HCT116 (cell line): Measurements from ENCODE around the gene SLC2A2. TPM values are rescaled to one million over a fixed set of nuclear protein-coding genes. Genes with fewer than 3 reads are reported as not detected.

Experiments used
- ATAC-seq: fragments of 200-7000 bp; cut with Tn5 transposase; 2 replicates; pipeline ENCODE4 v1.9.1; 2020; ENCODE audit warnings: mild to moderate bottlenecking, moderate library complexity
- BruUV-seq: library from RNA; stranded (reverse); fragments of 400-500 nt; replicated peaks from 2 replicates; lab custom pipeline; 2021; lab: Mats Ljungman, UMichigan
- CTCF ChIA-PET: fragments of 300-600 bp; sonication (Branson Sonifier 250); formaldehyde crosslinking; loops from one replicate; lab custom pipeline; 2021; ENCODE audit warnings: antibody characterized with exemption; lab: Charles Lee
- POLR2A ChIA-PET: fragments of 300-600, 350-600 bp; sonication (Branson Sonifier 250); formaldehyde crosslinking; loops from one replicate; lab custom pipeline; 2021; ENCODE audit warnings: antibody characterized with exemption; lab: Charles Lee
- RAD21 ChIA-PET, 2 experiments: fragments of 300-600 bp; sonication (Branson Sonifier 250); formaldehyde crosslinking; loops; one replicate each; lab custom pipeline; 2023; ENCODE audit warnings: low total read pairs in 2 of 2; ENCODE audit not compliant: uncharacterized antibody in 2 of 2, unreplicated experiment in 2 of 2, low non-redundant PET in 1 of 2; lab: Charles Lee
- DNase-seq: peaks from one replicate; pipeline ENCODE4 v3.0.0-alpha.2; 2010; ENCODE audit warnings: low read depth, low spot score
- H2AFZ ChIP-seq: fragments of 200-600 bp; shearing (Covaris generic), sonication (generic); 2 replicates; pipeline ENCODE4 v1.6.1; 2017; ENCODE audit warnings: low read depth, mixed run types, mixed read lengths, antibody characterized with exemption, low read length; ENCODE audit not compliant: poor library complexity, severe bottlenecking
- H3K27ac ChIP-seq: 2 replicates; pipeline ENCODE4 v1.5.1; 2012; ENCODE audit warnings: low read depth, low read length
- H3K27me3 ChIP-seq: fragments of 200-600 bp; sonication (generic); 2 replicates; pipeline ENCODE4 v1.6.1; 2016; ENCODE audit warnings: mixed run types, low read length, mixed read lengths; ENCODE audit not compliant: insufficient read depth
- H3K36me3 ChIP-seq, 2 experiments: fragments of 200-500 bp in 1 of 2; fragments of 200-600 bp in 1 of 2; sonication (Bioruptor generic) in 1 of 2; sonication (generic) in 1 of 2; 2 replicates each; pipeline versions ENCODE4 v1.5.1 to v1.6.1; 2014 to 2016; ENCODE audit warnings: low read length in 2 of 2, inconsistent platforms in 1 of 2, mixed read lengths in 1 of 2, mixed run types in 1 of 2; ENCODE audit not compliant: insufficient read depth in 2 of 2, control insufficient read depth in 1 of 2
- H3K4me1 ChIP-seq, 2 experiments: fragments of 200-600 bp in 1 of 2; sonication (generic) in 1 of 2; 2 replicates each; pipeline versions ENCODE4 v1.5.1 to v1.6.1; 2012 to 2017; ENCODE audit warnings: low read length in 2 of 2, inconsistent platforms in 1 of 2, mild to moderate bottlenecking in 1 of 2, mixed read lengths in 1 of 2, mixed run types in 1 of 2, moderate library complexity in 1 of 2; ENCODE audit not compliant: insufficient read depth in 2 of 2, control insufficient read depth in 1 of 2
- H3K4me2 ChIP-seq: fragments of 200-600 bp; sonication (generic); 2 replicates; pipeline ENCODE4 v1.6.1; 2017; ENCODE audit warnings: mixed run types, low read length, mixed read lengths
- H3K4me3 ChIP-seq, 2 experiments: fragments of 200-600 bp in 1 of 2; sonication (generic) in 1 of 2; replicated peaks in 1 of 2; 2 replicates each; pipeline ENCODE4 v1.5.1; 2011 to 2016; ENCODE audit warnings: low read length in 2 of 2, control low read depth in 1 of 2, low read depth in 1 of 2, mild to moderate bottlenecking in 1 of 2, mixed read lengths in 1 of 2, mixed run types in 1 of 2
- H3K79me2 ChIP-seq: fragments of 200-600 bp; sonication (generic); 2 replicates; pipeline ENCODE4 v1.6.1; 2017; ENCODE audit warnings: mild to moderate bottlenecking, mixed run types, low read length, moderate library complexity, mixed read lengths; ENCODE audit not compliant: insufficient read depth
- H3K9ac ChIP-seq: fragments of 200-600 bp; sonication (generic); 2 replicates; pipeline ENCODE4 v1.6.1; 2016; ENCODE audit warnings: low read length, mixed read lengths
- H3K9me2 ChIP-seq: fragments of 200-600 bp; sonication (generic), shearing (Covaris generic); 2 replicates; pipeline ENCODE4 v1.6.1; 2017; ENCODE audit warnings: mixed run types, mild to moderate bottlenecking, moderate library complexity; ENCODE audit not compliant: insufficient read depth
- H3K9me3 ChIP-seq, 2 experiments: fragments of 200-500 bp in 1 of 2; fragments of 200-600 bp in 1 of 2; sonication (Bioruptor generic) in 1 of 2; sonication (generic) in 1 of 2; 2 replicates each; pipeline ENCODE4 v1.6.1; 2014 to 2017; ENCODE audit warnings: low read length in 2 of 2, mixed read lengths in 2 of 2, inconsistent platforms in 1 of 2, low read depth in 1 of 2, mild to moderate bottlenecking in 1 of 2, mixed run types in 1 of 2, moderate library complexity in 1 of 2; ENCODE audit not compliant: control insufficient read depth in 1 of 2, insufficient read depth in 1 of 2
- H4K20me1 ChIP-seq: fragments of 200-600 bp; sonication (generic), shearing (Covaris generic); 2 replicates; pipeline ENCODE4 v1.6.1; 2017; ENCODE audit warnings: mixed run types, mild to moderate bottlenecking, moderate library complexity; ENCODE audit not compliant: insufficient read depth
- CEBPB ChIP-seq: IDR thresholded peaks from 2 replicates; pipeline ENCODE4 v1.6.1; 2012; ENCODE audit warnings: low read depth
- ELF1 ChIP-seq: IDR thresholded peaks from 2 replicates; pipeline ENCODE4 v1.6.1; 2012; ENCODE audit warnings: low read depth, borderline replicate concordance
- EZH2 ChIP-seq: fragments of 200-600 bp; sonication (generic); IDR thresholded peaks from 2 replicates; pipeline ENCODE4 v1.6.1; 2017; ENCODE audit warnings: antibody characterized with exemption, mixed run types
- EZH2phosphoT487 ChIP-seq: fragments of 200-600 bp; IDR thresholded peaks from 2 replicates; pipeline ENCODE4 v1.6.1; 2018; ENCODE audit warnings: antibody characterized with exemption, borderline replicate concordance
- FOSL1 ChIP-seq: IDR thresholded peaks from 2 replicates; pipeline ENCODE4 v1.6.1; 2012; ENCODE audit warnings: low read depth
- POLR2A ChIP-seq: IDR thresholded peaks from 2 replicates; pipeline ENCODE4 v1.7.0; 2011; ENCODE audit warnings: borderline replicate concordance; ENCODE audit not compliant: insufficient read depth, insufficient read length; ENCODE audit errors: extremely low read depth
- SRF ChIP-seq: IDR thresholded peaks from 2 replicates; pipeline ENCODE4 v1.6.1; 2012; ENCODE audit warnings: low read depth
- TCF7L2 ChIP-seq: IDR thresholded peaks from 2 replicates; pipeline ENCODE4 v1.7.0; 2011; ENCODE audit warnings: borderline replicate concordance, inconsistent platforms; ENCODE audit not compliant: insufficient read depth, insufficient read length; ENCODE audit errors: extremely low read depth
- ZFX ChIP-seq: fragments of 450-650 bp; IDR thresholded peaks from 2 replicates; pipeline ENCODE4 v1.6.1; 2017
- intact Hi-C: fragments of 100-400 bp; cut with micrococcal nuclease; formaldehyde crosslinking; loops from 2 replicates; pipeline ENCODE4 v1.10.0; 2022
- total RNA-seq: library from RNA; stranded (reverse); gene quantifications from one replicate; pipeline ENCODE4 v1.2.1, GENCODE V29; 2021; ENCODE audit not compliant: unreplicated experiment
- TF ChIP-seq, protein P1 (sequence below): IDR thresholded peaks from 2 replicates; pipeline ENCODE4 v1.6.1; 2012; ENCODE audit warnings: low read depth

SLC2A2 gene
- total RNA-seq, 1 experiment from 2014 or later = not detected

DNA sequence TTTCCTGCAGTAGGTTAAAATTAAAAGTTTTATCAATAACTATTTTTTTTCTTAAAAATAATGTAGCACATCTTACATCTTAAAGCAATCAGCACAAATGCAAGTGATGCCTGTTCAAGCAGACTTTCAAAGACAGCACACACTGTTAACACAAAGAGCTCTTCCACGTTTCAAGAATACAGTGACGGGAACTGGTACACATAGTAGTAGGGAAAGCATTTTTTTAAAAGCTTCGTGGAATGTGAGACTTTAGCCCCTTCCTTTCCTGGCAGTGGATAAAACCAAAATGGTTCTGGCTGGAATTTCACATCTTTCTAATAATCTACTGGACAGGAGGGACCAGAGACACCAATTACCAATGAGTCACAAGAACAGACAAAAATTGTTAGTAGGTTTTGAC is 33.5 kb upstream of the SLC2A2 start:
- ChIA-PET POLR2A (no interaction called here), CTCF (no interaction called here), RAD21 (no interaction called here)
- Histone ChIP-seq H3K27me3 (no peaks in the 10 kb centered on the region), H3K4me3 (no peak overlapping the region), H3K79me2 (no peaks in the 10 kb centered on the region), H4K20me1 (no peaks in the 10 kb centered on the region), H3K27ac (no peak overlapping the region), H3K9me3 (no peaks in the 10 kb centered on the region), H3K4me2 (no peak overlapping the region), H3K9me2 (no peaks in the 10 kb centered on the region), H2AFZ (no peak overlapping the region), H3K4me1 (peaks cover 12 to 13% of the 10 kb centered on the region in 2 experiments), H3K36me3 (no peaks in the 10 kb centered on the region), H3K9ac (no peak overlapping the region)
- BruUV-seq = no TSS peak
- no peak for TF ChIP-seq CEBPB
- TF ChIP-seq EZH2 = no peak
- TF ChIP-seq, protein P1, sequence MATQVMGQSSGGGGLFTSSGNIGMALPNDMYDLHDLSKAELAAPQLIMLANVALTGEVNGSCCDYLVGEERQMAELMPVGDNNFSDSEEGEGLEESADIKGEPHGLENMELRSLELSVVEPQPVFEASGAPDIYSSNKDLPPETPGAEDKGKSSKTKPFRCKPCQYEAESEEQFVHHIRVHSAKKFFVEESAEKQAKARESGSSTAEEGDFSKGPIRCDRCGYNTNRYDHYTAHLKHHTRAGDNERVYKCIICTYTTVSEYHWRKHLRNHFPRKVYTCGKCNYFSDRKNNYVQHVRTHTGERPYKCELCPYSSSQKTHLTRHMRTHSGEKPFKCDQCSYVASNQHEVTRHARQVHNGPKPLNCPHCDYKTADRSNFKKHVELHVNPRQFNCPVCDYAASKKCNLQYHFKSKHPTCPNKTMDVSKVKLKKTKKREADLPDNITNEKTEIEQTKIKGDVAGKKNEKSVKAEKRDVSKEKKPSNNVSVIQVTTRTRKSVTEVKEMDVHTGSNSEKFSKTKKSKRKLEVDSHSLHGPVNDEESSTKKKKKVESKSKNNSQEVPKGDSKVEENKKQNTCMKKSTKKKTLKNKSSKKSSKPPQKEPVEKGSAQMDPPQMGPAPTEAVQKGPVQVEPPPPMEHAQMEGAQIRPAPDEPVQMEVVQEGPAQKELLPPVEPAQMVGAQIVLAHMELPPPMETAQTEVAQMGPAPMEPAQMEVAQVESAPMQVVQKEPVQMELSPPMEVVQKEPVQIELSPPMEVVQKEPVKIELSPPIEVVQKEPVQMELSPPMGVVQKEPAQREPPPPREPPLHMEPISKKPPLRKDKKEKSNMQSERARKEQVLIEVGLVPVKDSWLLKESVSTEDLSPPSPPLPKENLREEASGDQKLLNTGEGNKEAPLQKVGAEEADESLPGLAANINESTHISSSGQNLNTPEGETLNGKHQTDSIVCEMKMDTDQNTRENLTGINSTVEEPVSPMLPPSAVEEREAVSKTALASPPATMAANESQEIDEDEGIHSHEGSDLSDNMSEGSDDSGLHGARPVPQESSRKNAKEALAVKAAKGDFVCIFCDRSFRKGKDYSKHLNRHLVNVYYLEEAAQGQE = no peak
- no peak for TF ChIP-seq TCF7L2
- TF ChIP-seq FOSL1 = no peak
- TF ChIP-seq ZFX = no peak
- no peak for TF ChIP-seq SRF
- no peak for TF ChIP-seq ELF1
- no peak for TF ChIP-seq POLR2A
- TF ChIP-seq EZH2phosphoT487 = no peak
- no peak for DNase-seq
- ATAC-seq = no peak
- intact Hi-C loops = loop anchor here (10.0 kb wide), 1 partner anchor 105 kb away; no protein-coding TSS in a partner anchor
